SH-SY5Y (cell line): ENCODE data around the gene RPL4.

Experiments used
- GATA2 ChIP-seq: IDR thresholded peaks from 2 replicates; pipeline ENCODE4 v1.6.1; 2011; ENCODE audit warnings: mild to moderate bottlenecking, low read depth, low read length
- GATA3 ChIP-seq: IDR thresholded peaks from 2 replicates; pipeline ENCODE4 v1.6.1; 2011; ENCODE audit warnings: low read depth, mild to moderate bottlenecking, low read length, moderate library complexity

GRCh38 chr15:66461917-66462316 lies 42.7 kb downstream of the RPL4 start:
- TF ChIP-seq GATA2 = no peak
- TF ChIP-seq GATA3 = no peak
